ENCODE data around the gene SOX5. TPM values are rescaled to one million over a fixed set of nuclear protein-coding genes. Genes with fewer than 3 reads are reported as not detected.

Gene SOX5
- total and polyA plus RNA-seq, 7 donors, result 0.17 to 2.9 (median 0.47) TPM

DNA sequence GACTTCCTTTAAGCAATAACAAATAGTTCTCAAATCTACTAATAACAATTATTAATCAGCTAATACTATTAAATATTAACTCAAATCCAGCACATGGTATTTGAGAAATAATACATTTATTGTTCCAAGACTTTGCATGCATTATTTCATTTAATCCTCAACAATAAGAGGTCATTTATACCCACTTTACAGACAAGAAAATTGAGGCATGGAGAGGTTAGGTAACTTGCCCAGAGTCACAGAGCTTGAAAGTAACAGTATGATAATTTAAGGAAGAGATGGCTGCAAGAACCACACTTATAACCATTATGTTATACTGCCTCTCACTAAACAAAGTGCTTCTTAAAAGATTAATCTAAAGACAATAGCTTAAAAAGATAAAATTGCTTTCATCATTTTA is 318.9 kb downstream of the SOX5 start:
- intact Hi-C loops (cut with DNase I), result no loop called here
- TF ChIP-seq, protein P1, sequence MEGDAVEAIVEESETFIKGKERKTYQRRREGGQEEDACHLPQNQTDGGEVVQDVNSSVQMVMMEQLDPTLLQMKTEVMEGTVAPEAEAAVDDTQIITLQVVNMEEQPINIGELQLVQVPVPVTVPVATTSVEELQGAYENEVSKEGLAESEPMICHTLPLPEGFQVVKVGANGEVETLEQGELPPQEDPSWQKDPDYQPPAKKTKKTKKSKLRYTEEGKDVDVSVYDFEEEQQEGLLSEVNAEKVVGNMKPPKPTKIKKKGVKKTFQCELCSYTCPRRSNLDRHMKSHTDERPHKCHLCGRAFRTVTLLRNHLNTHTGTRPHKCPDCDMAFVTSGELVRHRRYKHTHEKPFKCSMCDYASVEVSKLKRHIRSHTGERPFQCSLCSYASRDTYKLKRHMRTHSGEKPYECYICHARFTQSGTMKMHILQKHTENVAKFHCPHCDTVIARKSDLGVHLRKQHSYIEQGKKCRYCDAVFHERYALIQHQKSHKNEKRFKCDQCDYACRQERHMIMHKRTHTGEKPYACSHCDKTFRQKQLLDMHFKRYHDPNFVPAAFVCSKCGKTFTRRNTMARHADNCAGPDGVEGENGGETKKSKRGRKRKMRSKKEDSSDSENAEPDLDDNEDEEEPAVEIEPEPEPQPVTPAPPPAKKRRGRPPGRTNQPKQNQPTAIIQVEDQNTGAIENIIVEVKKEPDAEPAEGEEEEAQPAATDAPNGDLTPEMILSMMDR (IDR thresholded peaks at IDR 0.05), result no peak
- ATAC-seq, result no peak

DNA sequence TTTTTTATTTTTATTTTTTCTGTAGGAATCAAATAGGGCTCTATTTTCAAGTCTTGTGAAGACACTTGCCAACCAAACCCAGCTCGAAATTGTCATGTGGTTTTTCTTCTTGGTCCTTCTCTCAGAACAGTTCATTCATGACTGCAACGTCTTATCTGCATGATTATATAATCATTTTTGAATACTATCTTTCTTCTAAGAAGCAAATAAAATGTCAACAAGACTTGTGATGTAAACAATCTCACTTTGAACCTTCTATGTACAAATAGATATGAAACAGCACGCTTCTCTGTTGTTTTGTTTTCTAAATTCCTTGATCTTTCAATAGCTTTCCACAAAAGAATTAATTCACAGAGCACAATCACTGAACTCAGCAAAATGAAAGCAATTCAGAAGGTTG is 320.7 kb downstream of the SOX5 start:
- no peak overlapping the region for H3K27ac ChIP-seq
- WGBS, 3 donors, result 65 to 75% (median 69%) methylated on average over 3 of the region's 3 CpGs
- no peak for DNase-seq
- H3K4me1 ChIP-seq, result no peaks in the 10 kb centered on the region
- no peak for ATAC-seq
- intact Hi-C loops (cut with DNase I), result no loop called here
- H3K36me3 ChIP-seq (ENCODE audit: insufficient read depth in 1 of 2, low read depth in 1 of 2), result no peaks in the 10 kb centered on the region
- H3K27me3 ChIP-seq (ENCODE audit: insufficient read depth in 3 of 3, low read length in 2 of 3), result no peaks in the 10 kb centered on the region
- H3K4me3 ChIP-seq, result no peak overlapping the region
- TF ChIP-seq, protein P1 (IDR thresholded peaks at IDR 0.05), result no peak
- H3K9me3 ChIP-seq, result no peaks in the 10 kb centered on the region

More for the DNA sequence above, 318.9 kb downstream of the SOX5 start:
- no peaks in the 10 kb centered on the region for H3K27me3 ChIP-seq (ENCODE audit: insufficient read depth in 3 of 3, low read length in 2 of 3)
- no peak overlapping the region for H3K4me3 ChIP-seq
- H3K36me3 ChIP-seq (ENCODE audit: insufficient read depth in 1 of 2, low read depth in 1 of 2), result no peaks in the 10 kb centered on the region
- no peaks in the 10 kb centered on the region for H3K4me1 ChIP-seq
- no peak overlapping the region for H3K27ac ChIP-seq
- H3K9me3 ChIP-seq, result no peaks in the 10 kb centered on the region
- DNase-seq, result no peak

DNA sequence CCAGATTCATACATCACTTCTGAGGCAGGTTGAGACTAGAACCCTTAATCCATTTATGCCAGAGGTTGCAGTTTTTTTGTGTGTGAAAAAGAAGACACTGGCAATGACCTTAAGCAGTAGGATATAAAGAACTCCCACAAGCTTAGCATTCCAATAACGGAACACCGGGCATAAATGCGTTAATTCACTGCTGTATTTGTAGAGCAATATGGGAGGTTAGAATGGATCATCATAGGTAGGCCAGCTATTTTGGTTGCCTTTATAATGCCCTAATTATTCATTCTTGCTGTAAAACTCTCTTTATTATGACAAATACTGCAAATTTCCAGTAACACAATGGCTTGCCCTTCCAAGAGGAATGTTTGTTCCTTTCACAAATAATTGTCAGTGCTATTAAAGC is 322.7 kb downstream of the SOX5 start:
- no peaks in the 10 kb centered on the region for H3K4me1 ChIP-seq
- WGBS, 3 donors, result 95 to 97% (median 96%) methylated on average over 3 of the region's 3 CpGs
- no peak overlapping the region for H3K27ac ChIP-seq
- no peak for DNase-seq
- intact Hi-C loops (cut with DNase I), result no loop called here
- H3K36me3 ChIP-seq (ENCODE audit: insufficient read depth in 1 of 2, low read depth in 1 of 2), result no peaks in the 10 kb centered on the region
- no peaks in the 10 kb centered on the region for H3K27me3 ChIP-seq (ENCODE audit: insufficient read depth in 3 of 3, low read length in 2 of 3)
- no peak overlapping the region for H3K4me3 ChIP-seq
- TF ChIP-seq, protein P1 (IDR thresholded peaks at IDR 0.05), result no peak
- ATAC-seq, result no peak
- no peaks in the 10 kb centered on the region for H3K9me3 ChIP-seq

DNA sequence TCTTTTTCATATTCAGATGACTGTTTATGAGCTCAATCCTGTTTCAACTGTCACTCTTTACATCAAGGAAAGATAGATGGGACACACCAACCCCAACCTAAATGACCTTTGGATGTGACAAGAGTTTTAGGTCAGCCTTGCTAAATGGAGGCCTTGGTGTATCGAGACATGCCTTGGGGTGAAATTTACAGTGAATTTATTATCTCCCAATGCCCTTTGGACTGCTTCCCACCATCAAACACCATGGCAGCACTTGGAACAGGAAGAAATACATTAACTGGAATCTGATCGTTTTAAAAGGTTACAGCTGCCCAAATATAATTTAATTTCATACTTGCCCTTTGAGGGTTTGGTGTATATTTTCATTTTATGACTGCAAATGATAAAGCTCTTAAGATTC is 327.6 kb downstream of the SOX5 start:
- DNase-seq (no peak), ATAC-seq (no peak)
- H3K9me3 ChIP-seq, result no peaks in the 10 kb centered on the region
- no peaks in the 10 kb centered on the region for H3K4me1 ChIP-seq
- TF ChIP-seq, protein P1 (IDR thresholded peaks at IDR 0.05), result no peak
- intact Hi-C loops (cut with DNase I), result no loop called here
- 22 to 24% (median 22%) methylated on average over 2 of the region's 2 CpGs for WGBS, 3 donors
- H3K4me3 ChIP-seq, result no peak overlapping the region
- no peaks in the 10 kb centered on the region for H3K27me3 ChIP-seq (ENCODE audit: insufficient read depth in 3 of 3, low read length in 2 of 3)
- H3K27ac ChIP-seq, result no peak overlapping the region
- no peaks in the 10 kb centered on the region for H3K36me3 ChIP-seq (ENCODE audit: insufficient read depth in 1 of 2, low read depth in 1 of 2)

DNA sequence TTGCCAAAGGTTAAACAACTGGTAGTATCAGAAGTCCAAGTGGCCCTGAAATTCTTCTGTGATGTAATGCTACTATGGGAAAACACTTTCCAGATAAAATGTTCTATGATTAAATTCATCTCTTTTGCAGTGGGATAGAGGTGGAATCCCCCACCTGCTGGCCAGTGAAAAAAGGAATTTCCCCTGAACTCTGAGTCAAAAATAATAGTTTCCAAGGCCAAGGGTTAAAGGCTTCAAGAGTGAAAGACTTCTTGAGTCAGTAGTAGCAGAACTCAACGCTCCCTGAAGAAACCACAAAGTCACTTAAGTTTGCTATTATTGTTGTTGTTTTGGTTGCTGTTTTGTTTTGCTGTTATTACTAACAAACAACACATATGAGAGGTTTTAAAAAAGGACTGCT is 330.8 kb downstream of the SOX5 start:
- no peak overlapping the region for H3K27ac ChIP-seq
- TF ChIP-seq, protein P1 (IDR thresholded peaks at IDR 0.05), result no peak
- no peaks in the 10 kb centered on the region for H3K27me3 ChIP-seq (ENCODE audit: insufficient read depth in 3 of 3, low read length in 2 of 3)
- no peaks in the 10 kb centered on the region for H3K4me1 ChIP-seq
- 81 to 89% (median 84%) methylated on average over 1 of the region's 1 CpG for WGBS, 3 donors
- H3K36me3 ChIP-seq (ENCODE audit: insufficient read depth in 1 of 2, low read depth in 1 of 2), result no peaks in the 10 kb centered on the region
- DNase-seq (no peak), ATAC-seq (no peak)
- H3K4me3 ChIP-seq, result no peak overlapping the region
- intact Hi-C loops (cut with DNase I), result no loop called here
- no peaks in the 10 kb centered on the region for H3K9me3 ChIP-seq

Data from psoas muscle (tissue), 8 donors.